GM12801 (cell line): Measurements from ENCODE around the gene FNDC11.

Experiments used
- CTCF ChIP-seq: IDR thresholded peaks from one replicate; pipeline ENCODE4 v1.5.1; 2011; ENCODE audit warnings: control low read depth; ENCODE audit not compliant: insufficient read length; ENCODE audit errors: extremely low read depth

FNDC11 gene

GRCh38 chr20:63543733-63544132 lies 10.2 kb upstream of the FNDC11 start:
- TF ChIP-seq CTCF: no peak

- TF ChIP-seq CTCF: no peak
Observed at GRCh38 chr20:63544241-63544957, 9.6 kb upstream of the FNDC11 start.

- TF ChIP-seq CTCF: no peak
Observed at GRCh38 chr20:63544958-63545516, 8.9 kb upstream of the FNDC11 start.

- no peak for TF ChIP-seq CTCF
Observed at GRCh38 chr20:63545814-63546213, 8.1 kb upstream of the FNDC11 start.

GRCh38 chr20:63546256-63546955 lies 7.6 kb upstream of the FNDC11 start:
- no peak for TF ChIP-seq CTCF

- no peak for TF ChIP-seq CTCF
Observed at GRCh38 chr20:63546956-63547724, 6.8 kb upstream of the FNDC11 start.
